Breast epithelium (tissue), 3 donors: ENCODE data around the gene GREB1L.

Experiments
- POLR2A ChIP-seq: fragments of 450-650 bp; IDR thresholded peaks from one replicate; pipeline ENCODE4 v1.6.1; 2016; ENCODE audit warnings: antibody characterized with exemption, mild to moderate bottlenecking, moderate library complexity
- POLR2AphosphoS5 ChIP-seq, 3 donors: sonication (generic); formaldehyde crosslinking; IDR thresholded peaks; one replicate each; pipeline ENCODE4 v1.6.1; 2017; ENCODE audit warnings: antibody characterized with exemption in 3 of 3
- TF ChIP-seq, protein P1 (sequence below), 3 donors: fragments of 450-650 bp; IDR thresholded peaks; one replicate each; pipeline ENCODE4 v1.5.1; 2016 to 2017; ENCODE audit warnings: antibody characterized with exemption in 3 of 3, mild to moderate bottlenecking in 3 of 3, moderate library complexity in 3 of 3

DNA sequence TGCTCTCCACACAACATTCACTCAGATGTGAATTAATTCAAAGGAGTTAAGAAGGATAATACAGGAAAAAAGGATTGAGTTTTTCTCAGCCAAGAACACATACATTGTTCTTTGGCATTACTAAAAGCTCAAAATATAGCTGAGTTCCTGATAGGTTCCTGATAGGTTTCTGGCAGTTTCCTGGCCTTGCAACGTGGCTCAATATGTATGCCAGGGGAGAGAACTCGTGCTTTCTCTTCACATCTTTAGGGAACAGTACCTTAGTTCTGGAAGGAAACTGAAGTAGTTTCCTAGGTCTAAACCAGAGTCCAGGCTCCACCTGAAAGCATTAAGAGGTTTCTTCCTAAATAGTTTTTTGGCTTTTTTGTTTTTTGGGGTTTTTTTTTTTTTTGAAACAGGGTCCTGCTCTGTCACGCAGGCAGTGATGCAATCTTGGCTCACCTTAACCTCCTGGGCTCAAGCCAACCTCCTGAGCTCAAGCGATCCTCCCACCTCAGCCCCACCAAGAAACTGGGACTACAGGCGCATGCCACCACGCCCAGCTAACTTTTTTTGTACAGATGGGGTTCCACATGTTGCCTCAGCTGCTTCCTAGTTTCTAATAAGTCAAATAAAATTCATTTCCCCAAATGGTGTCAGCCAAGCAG, 315.7 kb downstream of the GREB1L start:
- TF ChIP-seq, protein P1, sequence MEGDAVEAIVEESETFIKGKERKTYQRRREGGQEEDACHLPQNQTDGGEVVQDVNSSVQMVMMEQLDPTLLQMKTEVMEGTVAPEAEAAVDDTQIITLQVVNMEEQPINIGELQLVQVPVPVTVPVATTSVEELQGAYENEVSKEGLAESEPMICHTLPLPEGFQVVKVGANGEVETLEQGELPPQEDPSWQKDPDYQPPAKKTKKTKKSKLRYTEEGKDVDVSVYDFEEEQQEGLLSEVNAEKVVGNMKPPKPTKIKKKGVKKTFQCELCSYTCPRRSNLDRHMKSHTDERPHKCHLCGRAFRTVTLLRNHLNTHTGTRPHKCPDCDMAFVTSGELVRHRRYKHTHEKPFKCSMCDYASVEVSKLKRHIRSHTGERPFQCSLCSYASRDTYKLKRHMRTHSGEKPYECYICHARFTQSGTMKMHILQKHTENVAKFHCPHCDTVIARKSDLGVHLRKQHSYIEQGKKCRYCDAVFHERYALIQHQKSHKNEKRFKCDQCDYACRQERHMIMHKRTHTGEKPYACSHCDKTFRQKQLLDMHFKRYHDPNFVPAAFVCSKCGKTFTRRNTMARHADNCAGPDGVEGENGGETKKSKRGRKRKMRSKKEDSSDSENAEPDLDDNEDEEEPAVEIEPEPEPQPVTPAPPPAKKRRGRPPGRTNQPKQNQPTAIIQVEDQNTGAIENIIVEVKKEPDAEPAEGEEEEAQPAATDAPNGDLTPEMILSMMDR (IDR thresholded peaks at IDR 0.05): no peak
- TF ChIP-seq POLR2AphosphoS5 (IDR thresholded peaks at IDR 0.05) (no peak), POLR2A (no peak)
